Measurements from ENCODE around the gene CCDC149.

The CCDC149 gene

GRCh38 chr4:24856586-24856985 lies 56.3 kb downstream of the CCDC149 start:
- no peak for DNase-seq
- intact Hi-C loops (cut with DNase I), result no loop called here

DNA sequence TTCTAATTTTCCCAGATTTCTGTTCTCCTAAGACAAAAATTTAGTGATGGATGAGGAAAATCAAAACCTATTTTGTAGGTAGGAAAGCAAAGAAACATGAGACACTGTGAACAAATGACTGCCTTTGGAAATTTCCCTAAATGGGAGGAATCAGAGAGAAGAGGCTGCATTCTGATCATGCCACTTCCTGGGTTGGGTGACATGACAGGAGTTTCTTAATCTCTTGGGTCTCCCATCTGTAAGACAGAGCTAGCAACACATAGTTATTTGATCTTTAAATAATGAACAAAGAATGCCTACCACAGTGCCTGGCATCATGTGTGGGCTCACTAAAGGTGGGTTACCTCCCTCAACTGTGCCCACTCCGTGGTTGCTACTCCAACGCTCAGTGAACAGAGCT lies 57.1 kb downstream of the CCDC149 start:
- DNase-seq, result no peak
- intact Hi-C loops (cut with DNase I), result no loop called here

DNA sequence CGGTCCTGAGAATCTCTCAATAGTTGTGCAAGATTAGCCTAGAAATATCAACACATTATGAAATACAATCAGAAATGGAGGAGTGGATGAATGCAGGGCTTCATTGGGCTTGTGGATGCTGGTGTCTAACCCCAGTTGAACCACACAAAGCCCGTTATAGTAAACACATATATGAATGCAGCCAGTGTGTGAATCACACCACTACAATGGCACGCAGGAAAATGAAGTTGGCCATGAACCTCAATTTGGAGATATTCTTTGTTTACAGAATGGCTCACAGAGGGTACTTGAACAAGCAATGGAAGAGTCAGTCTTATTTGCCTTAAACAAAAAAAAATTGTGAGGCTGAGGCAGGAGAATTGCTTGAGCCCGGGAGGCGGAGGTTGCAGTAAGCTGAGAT lies 59.7 kb downstream of the CCDC149 start:
- intact Hi-C loops (cut with DNase I), result no loop called here
- peak in 4 of 42 donors; percentile 8 to 55 (median 31) for DNase-seq

- intact Hi-C loops (cut with DNase I), result no loop called here
- peak in 36 of 42 donors; percentile 9 to 80 (median 46) for DNase-seq
Measured at GRCh38 chr4:24850674-24851073, 62.2 kb downstream of the CCDC149 start.

- no peak for DNase-seq
- intact Hi-C loops (cut with DNase I), result no loop called here
Measured at GRCh38 chr4:24849756-24850155, 63.1 kb downstream of the CCDC149 start.

GRCh38 chr4:24849351-24849750 lies 63.5 kb downstream of the CCDC149 start:
- no peak for DNase-seq
- intact Hi-C loops (cut with DNase I), result no loop called here

DNA sequence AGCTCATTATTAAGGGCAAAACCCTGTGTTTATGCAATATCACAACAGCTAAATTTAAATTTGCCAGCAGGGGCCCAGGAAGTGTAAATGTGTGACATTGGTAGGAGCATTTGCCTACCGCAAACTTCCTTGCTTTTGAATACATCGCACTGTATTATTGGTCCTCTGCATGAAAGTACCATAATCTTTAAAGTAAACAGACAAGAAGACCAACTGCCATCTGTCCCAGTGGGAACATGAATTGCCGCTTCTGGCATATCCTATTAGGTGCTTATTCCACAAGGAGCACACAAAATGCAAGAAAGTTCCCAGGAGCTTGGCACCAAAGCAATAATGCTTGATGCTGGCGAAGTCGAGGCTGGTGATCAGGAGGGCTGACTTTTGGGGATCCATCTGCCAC lies 66.1 kb downstream of the CCDC149 start:
- intact Hi-C loops (cut with DNase I), result no loop called here
- DNase-seq, result no peak

DNA sequence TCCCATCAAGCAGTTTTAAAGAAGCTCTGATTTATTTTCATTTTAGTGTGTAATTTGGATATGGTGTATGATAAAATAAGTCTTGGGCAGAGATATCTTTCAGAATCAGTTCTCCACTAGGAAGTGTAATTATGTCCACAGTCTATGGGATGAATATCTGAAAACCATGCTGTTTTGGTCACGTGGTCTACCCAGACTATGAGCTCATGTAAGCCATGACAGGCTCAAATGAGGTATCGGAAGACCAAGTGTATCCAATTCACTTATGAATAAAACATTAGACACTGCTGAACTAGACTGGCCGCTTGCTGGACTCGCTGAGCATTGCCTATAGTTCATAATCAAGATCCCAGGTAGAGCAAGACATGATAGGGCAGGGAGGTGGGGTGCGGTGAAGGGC lies 66.9 kb downstream of the CCDC149 start:
- DNase-seq, result no peak
- intact Hi-C loops (cut with DNase I), result no loop called here

DNA sequence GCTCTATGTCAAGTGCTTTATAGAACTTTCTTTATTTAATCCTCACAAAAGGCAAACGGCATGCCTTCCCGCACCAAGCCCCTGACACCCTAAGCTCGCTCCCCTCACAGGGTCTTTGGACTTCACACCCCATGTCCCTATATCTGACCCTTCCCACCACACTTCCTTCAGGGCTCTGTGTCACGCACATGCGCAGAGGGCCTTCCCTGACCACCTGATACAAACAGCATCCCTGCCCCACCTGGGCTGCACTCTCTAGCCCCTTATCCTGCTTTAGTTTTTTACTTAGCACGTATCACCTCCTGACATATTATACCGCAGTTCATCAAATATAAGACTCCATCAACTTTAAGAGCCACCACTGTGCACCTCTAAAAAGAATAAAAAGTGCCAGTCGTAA lies 67.7 kb downstream of the CCDC149 start:
- intact Hi-C loops (cut with DNase I), result no loop called here
- no peak for DNase-seq

GRCh38 chr4:24843096-24843495 lies 69.7 kb downstream of the CCDC149 start:
- intact Hi-C loops (cut with DNase I), result no loop called here
- DNase-seq, result no peak

GRCh38 chr4:24842356-24842755 lies 70.5 kb downstream of the CCDC149 start:
- intact Hi-C loops (cut with DNase I), result no loop called here

DNA sequence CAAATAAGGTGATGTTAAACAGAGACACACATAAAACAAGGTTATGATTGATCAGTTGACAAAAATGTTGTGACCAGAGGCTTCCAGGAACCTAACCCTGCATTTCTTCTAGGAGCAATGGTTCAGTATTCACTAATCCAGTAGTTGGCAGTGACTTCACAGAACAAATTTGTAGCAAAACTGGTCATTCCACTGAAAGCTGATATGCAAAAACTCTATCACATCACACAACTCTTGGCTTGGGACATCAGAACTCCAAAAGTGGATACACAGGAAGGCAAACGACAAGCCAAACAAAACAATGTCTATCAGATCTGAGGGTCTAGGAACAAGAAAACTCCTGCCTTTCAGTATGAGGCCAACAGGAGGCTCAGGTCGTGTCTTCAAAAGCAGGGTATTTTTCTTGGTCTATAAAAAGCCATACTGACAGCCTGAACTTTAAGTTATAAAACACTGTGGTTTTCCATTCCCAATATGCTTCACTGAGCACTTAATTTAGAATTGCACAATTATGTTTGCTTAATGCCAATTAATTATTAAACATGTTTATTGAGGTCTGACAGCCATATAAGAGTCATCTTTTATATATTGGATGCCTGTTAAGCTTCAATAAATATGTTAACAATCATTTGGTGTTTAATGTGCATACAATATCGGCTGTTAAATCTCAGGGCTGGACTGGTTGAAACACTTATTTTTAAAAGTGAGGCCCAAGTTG lies 71.9 kb downstream of the CCDC149 start:
- DNase-seq, result no peak
- intact Hi-C loops (cut with DNase I), result no loop called here

More at GRCh38 chr4:24842356-24842755, 70.5 kb downstream of the CCDC149 start:
- peak in 5 of 42 donors; percentile 18 to 58 (median 29) for DNase-seq

- intact Hi-C loops (cut with DNase I), result no loop called here
- DNase-seq, result peak in 8 of 42 donors; percentile 16 to 69 (median 30)
Measured at GRCh38 chr4:24840362-24840761, 72.5 kb downstream of the CCDC149 start.

DNA sequence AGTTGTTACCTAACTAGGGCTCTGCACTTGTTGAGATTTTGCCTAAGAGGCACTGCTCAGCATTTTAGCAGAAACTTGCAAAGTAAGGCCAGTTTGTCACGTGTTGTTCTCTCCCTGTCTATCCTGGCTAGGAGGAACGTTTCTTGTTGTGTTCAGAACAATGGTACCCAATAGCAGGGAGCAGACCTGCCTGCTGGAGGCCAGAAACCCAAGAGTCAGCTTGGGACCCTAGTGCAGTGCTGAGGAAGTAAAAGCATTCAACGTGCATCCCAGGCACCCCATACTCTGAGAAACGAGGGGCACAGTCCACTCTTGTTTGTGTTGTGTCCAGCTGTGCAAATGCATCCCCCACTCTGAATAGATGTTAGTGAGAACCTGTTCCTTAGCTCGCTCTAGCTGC lies 75.1 kb downstream of the CCDC149 start:
- DNase-seq, result no peak
- intact Hi-C loops (cut with DNase I), result no loop called here

- DNase-seq, result no peak
- intact Hi-C loops (cut with DNase I), result no loop called here
Measured at GRCh38 chr4:24837336-24837735, 75.5 kb downstream of the CCDC149 start.

DNA sequence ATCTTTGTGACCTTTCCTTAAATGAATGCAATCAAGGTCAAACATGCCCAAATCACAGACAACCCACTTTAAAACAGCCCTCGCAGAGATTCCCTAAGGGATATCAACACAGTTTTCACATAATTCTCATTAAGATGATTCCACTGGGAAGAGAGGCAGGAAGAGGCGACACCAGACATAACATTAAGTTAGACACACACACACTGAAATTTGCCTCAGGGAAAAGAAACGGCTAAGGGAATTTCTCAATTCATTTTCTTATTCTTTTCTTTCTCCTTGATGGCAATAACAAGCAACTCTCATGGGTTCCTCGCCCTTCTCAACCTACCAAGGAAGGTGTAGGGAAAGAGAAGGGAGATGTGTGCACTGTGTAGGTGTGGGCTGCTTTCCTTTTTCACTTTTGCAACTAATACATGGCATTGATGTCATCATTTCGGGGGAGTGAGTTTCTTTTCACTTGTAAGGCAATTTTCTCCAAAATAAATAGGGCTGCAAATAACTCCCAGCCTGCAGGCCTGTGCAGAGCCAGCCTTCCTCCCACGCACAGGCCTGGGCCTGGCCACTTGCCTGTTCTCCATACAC lies 76.1 kb downstream of the CCDC149 start:
- intact Hi-C loops (cut with DNase I), result no loop called here
- DNase-seq, result no peak

DNA sequence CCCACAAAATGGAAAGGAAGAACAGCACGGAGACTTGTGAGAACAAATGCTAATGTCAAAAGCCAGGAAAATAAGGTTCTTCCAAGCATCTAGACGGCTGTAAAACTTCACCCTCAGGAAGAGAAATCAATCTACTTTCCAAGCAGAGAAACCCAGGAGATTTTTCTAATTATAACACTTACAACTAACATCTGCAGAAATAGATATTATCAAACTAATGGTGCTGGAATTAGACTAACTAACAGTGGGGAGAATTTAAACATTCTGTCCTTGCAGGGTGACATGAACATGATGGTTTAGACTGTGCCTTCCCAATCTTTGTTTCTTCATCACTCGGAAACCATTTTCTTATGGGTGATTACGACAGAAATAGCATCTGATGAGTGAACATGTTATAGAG lies 77.1 kb downstream of the CCDC149 start:
- DNase-seq, result no peak
- intact Hi-C loops (cut with DNase I), result no loop called here

DNA sequence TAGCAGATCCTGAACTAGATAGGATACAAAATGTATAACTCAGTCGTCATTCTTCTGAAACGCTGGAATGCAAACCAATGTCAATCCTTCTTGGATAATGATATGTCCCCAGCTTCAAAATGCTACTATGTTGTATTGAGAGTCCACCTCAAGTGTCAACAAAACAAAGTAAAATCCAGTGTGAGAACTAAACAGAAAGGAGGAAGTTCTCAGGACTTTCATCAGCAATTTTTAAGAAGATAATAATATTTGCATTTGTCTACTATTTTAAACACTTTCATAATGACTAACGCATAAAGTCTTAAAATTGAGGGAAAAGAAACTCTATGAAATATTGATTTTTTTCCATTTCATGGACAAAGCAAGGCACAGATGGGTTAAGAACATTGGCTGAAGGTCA lies 81.2 kb downstream of the CCDC149 start:
- intact Hi-C loops (cut with DNase I), result no loop called here
- DNase-seq, result no peak

DNA sequence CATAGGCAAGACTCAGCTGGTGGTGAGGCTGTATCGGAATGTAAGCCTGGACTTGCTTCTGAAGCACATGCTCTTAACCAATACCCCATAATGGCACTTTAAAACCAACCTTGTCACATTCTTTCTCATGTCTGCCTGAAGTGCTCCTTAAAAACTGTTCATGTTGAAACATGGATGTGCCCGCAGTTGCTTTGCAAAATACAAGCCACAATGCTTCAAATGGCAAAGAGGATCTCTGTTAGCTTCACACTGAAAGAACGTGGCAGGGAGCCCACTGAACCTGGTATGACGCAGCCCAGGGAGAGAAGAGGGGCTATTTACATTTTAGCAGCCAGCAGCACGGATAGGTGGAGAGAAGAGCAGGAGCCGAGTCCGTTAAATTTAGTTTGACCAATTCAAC lies 88.1 kb downstream of the CCDC149 start:
- DNase-seq, result no peak
- intact Hi-C loops (cut with DNase I), result no loop called here

DNA sequence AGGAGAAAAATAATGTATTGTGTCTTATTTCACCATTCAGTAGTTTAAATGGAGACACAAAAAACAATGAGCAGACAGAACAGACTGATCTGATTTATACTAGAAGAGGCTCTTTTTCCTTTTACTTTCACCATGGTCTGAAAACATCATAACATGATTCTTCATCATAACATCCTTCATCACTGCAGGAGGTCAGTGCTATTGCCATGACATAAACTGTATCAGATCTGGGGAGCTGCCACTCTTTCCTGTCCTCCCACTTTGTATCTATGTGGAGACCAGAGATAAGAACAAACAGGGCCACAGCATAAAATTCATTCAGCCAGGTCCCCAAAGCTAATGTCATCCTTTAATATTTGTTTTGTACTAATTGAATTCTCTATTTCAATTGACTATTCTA lies 92.3 kb downstream of the CCDC149 start:
- no peak for DNase-seq
- intact Hi-C loops (cut with DNase I), result no loop called here

DNA sequence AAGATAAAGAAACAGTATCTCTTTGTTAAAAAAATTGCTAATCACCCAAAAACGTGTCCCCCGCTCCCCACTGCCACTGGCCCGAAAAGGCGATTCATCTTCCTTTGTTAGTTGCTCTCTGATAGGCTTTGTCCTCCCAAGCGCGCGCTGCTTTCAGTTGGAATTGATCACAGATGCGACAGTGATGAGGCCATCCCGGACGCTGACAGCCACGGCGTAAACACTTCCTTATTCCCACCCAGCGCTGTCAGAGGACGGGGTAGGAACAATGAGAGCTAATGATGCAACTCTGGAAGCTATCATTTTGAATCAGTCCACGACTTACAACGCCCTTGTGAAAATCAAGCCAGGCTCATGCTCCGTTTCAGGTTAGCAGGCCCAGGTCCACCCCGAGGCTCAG lies 96.0 kb downstream of the CCDC149 start:
- peak in 35 of 42 donors; percentile 24 to 89 (median 57) for DNase-seq
- intact Hi-C loops (cut with DNase I), result no loop called here

Data from head of caudate nucleus (tissue), 42 donors.